Glutamatergic neuron (in vitro differentiated cells): ENCODE results near the gene TMED5. TPM values are rescaled to one million over a fixed set of nuclear protein-coding genes. Genes with fewer than 3 reads are reported as not detected.

Experiments
- DNase-seq: peaks from one replicate; pipeline ENCODE4 v3.0.0; 2022
- H3K27ac Mint-ChIP-seq: one replicate; pipeline ENCODE4 v1.8.0; 2020; ENCODE audit warnings: mild to moderate bottlenecking, mixed read lengths, inconsistent platforms; ENCODE audit not compliant: unreplicated experiment
- H3K27me3 Mint-ChIP-seq: one replicate; pipeline ENCODE4 v1.8.0; 2020; ENCODE audit warnings: mild to moderate bottlenecking, moderate library complexity, mixed read lengths, inconsistent platforms; ENCODE audit not compliant: unreplicated experiment
- H3K36me3 Mint-ChIP-seq: one replicate; pipeline ENCODE4 v1.8.0; 2020; ENCODE audit warnings: mild to moderate bottlenecking, mixed read lengths, inconsistent platforms; ENCODE audit not compliant: unreplicated experiment
- H3K4me1 Mint-ChIP-seq: one replicate; pipeline ENCODE4 v1.8.0; 2020; ENCODE audit warnings: mild to moderate bottlenecking, low read depth, mixed read lengths, inconsistent platforms; ENCODE audit not compliant: unreplicated experiment
- H3K4me3 Mint-ChIP-seq: one replicate; pipeline ENCODE4 v1.8.0; 2020; ENCODE audit warnings: mild to moderate bottlenecking, mixed read lengths, inconsistent platforms; ENCODE audit not compliant: unreplicated experiment
- H3K9me3 Mint-ChIP-seq: one replicate; pipeline ENCODE4 v1.8.0; 2020; ENCODE audit warnings: mild to moderate bottlenecking, moderate library complexity, mixed read lengths, inconsistent platforms; ENCODE audit not compliant: unreplicated experiment
- CTCF ChIP-seq: fragments of 200-600 bp; sonication (generic); IDR thresholded peaks from one replicate; pipeline ENCODE4 v1.5.0; 2021; ENCODE audit not compliant: partially characterized antibody, unreplicated experiment
- total RNA-seq: library from RNA; stranded (reverse); fragmentation: NEBNext Ultra II Directional; extraction: Animal tissue kit (Norgen Biotek cat#: 25700); gene quantifications from one replicate; pipeline ENCODE4 v1.2.1, GENCODE V29; 2021; ENCODE audit not compliant: unreplicated experiment

TMED5 gene
- total RNA-seq, 1 donor from 2014 or later, result 24.2 TPM

DNA sequence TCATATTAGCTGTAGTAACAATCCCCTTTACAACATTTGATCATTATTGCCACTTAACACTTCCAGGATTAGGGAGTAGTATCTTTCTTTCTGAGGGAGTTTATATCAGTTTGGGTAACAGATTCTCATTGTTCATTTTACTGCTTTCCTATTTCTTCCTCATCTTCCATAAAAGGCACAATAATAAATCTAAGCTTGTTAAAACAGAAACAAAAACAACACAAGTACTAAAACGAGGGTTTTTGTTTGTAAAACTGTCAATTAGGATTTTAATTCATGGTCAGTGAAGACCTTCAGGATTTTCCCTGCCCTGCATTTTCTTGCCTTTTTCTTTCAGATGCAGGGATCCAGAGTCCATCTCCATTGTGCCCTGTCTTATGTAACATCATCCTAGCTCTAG lies 29.5 kb downstream of the TMED5 start:
- Mint-ChIP-seq H3K9me3 (peaks cover 5% of the 10 kb centered on the region), H3K27me3 (no peaks in the 10 kb centered on the region), H3K4me3 (no peak overlapping the region), H3K36me3 (no peaks in the 10 kb centered on the region), H3K4me1 (no peaks in the 10 kb centered on the region), H3K27ac (no peak overlapping the region)
- no peak for DNase-seq
- no peak for TF ChIP-seq CTCF

DNA sequence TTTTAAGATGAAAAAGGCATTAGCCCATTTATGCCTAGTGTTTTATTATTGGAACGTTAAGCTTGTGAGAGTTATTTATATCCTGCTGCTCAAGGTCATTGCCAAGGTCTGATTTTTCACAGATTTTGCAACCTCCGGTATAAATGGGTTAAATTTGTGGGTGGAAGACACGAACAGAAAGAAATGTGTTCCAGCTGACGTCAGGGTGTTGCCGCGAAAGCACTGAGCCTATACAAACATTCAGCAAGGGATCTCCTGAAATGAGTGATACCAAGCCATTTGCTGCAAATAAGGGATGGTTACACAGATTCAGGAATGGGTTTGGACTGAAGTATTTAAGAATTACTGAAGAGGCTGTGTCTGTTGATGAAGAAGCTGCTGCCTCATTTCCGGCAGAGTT lies 32.2 kb downstream of the TMED5 start:
- no peaks in the 10 kb centered on the region for H3K4me1 Mint-ChIP-seq

DNA sequence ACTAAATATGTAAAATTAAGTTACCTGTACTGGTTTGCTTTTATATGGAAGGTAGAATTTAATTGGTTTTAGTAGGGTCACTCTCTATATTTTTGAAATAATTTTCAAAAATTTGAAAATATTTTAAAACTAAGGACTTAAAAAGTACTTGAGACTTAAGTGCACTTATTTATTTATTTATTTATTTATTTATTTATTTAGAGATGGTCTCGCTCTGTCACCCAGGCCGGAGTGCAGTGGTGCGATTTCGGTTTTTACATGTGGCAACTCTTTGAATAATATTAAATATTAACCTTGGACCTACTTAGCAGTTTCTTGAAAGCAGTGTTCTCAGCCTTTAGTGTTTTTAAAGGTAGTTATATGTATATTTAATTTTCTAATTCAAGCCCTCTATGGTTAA lies 36.4 kb downstream of the TMED5 start:
- Mint-ChIP-seq H3K36me3 (no peaks in the 10 kb centered on the region), H3K4me3 (no peak overlapping the region), H3K27ac (no peak overlapping the region), H3K9me3 (peaks cover 3% of the 10 kb centered on the region), H3K4me1 (no peaks in the 10 kb centered on the region), H3K27me3 (no peaks in the 10 kb centered on the region)
- TF ChIP-seq CTCF, result no peak
- DNase-seq, result no peak

More for the DNA sequence above, 32.2 kb downstream of the TMED5 start:
- peaks cover 3% of the 10 kb centered on the region for H3K9me3 Mint-ChIP-seq
- no peaks in the 10 kb centered on the region for H3K36me3 Mint-ChIP-seq
- TF ChIP-seq CTCF, result no peak
- no peak for DNase-seq
- no peak overlapping the region for H3K27ac Mint-ChIP-seq
- H3K4me3 Mint-ChIP-seq, result no peak overlapping the region
- H3K27me3 Mint-ChIP-seq, result no peaks in the 10 kb centered on the region

DNA sequence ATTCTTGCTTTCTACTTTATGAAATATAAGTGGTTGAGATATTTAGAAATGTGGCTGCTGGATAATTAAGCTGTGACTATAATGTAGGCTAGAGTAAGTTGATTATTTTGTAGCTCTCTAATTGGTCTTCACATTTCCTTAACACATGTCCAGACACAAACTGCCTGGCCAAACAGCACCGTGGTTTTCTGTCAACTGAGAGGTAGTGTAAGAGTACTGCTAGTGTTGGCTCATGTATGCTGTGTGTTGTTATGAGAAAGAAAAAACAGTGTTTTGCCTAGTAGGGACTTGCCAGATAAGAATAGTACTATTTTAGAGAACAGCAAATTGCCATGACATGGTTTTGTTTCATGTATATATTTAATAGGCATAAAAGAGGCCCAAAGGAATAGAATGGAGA lies 37.1 kb downstream of the TMED5 start:
- H3K36me3 Mint-ChIP-seq, result no peaks in the 10 kb centered on the region
- H3K4me1 Mint-ChIP-seq, result no peaks in the 10 kb centered on the region
- TF ChIP-seq CTCF, result no peak
- no peak for DNase-seq
- peaks cover 1% of the 10 kb centered on the region for H3K27me3 Mint-ChIP-seq
- H3K27ac Mint-ChIP-seq, result peak overlapping the region; percentile 31
- H3K9me3 Mint-ChIP-seq, result peaks cover 3% of the 10 kb centered on the region
- H3K4me3 Mint-ChIP-seq, result no peak overlapping the region

GRCh38 chr1:93142161-93142560 lies 38.1 kb downstream of the TMED5 start:
- H3K36me3 Mint-ChIP-seq, result no peaks in the 10 kb centered on the region
- TF ChIP-seq CTCF, result no peak
- H3K27ac Mint-ChIP-seq, result no peak overlapping the region
- H3K9me3 Mint-ChIP-seq, result peaks cover 3% of the 10 kb centered on the region
- H3K4me3 Mint-ChIP-seq, result no peak overlapping the region
- peaks cover 1% of the 10 kb centered on the region for H3K27me3 Mint-ChIP-seq
- no peaks in the 10 kb centered on the region for H3K4me1 Mint-ChIP-seq
- no peak for DNase-seq
